HG03520 (cell line): ENCODE results near the gene PLK5.
"Not testable (repeated sequence)": the region's sequence is repeated elsewhere in the genome, so short reads cannot be mapped to it uniquely, and the experiment has no call there.

Experiments used
- ATAC-seq: cut with Tn5 transposase; IDR thresholded peaks from one replicate; pipeline ENCODE4 v1.9.1; 2021; ENCODE audit warnings: mild to moderate bottlenecking, moderate library complexity; ENCODE audit not compliant: unreplicated experiment

PLK5 gene

DNA sequence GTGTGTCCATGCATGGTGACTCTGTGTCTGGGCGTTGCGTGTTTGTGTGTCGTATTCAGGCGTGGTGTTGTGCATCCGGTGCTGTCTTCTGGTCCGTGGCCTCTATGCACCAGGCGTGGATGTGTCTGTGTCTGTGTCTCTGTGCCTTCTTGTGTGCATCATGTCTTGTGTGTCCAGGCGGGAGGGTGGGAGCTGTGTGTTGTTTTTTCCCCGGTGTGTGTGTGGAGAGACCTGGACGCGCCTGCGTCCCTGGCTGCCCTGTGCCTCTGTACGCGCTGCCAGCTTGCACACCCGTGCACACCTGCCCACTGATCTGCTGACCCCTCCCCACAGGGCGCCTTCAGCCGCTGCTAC is 1.1 kb downstream of the PLK5 start:
- ATAC-seq, result no peak

DNA sequence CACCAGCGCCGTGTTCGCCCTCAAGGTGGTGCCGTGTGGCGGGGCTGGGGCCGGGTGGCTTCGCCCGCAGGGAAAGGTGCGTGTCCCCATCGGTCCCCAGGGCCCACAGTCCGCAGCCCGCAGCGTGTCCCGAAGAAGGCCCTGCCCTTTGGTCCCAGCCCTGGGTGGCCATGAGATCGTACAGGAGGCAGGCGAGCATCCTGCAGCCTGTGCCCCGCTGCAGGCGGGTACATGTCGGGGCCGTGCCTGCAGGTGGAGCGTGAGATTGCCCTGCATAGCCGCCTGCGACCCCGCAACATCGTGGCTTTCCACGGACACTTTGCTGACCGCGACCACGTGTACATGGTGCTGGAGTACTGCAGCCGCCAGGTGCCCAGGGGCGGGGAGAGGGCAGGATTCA is 1.5 kb downstream of the PLK5 start:
- ATAC-seq, result no peak

DNA sequence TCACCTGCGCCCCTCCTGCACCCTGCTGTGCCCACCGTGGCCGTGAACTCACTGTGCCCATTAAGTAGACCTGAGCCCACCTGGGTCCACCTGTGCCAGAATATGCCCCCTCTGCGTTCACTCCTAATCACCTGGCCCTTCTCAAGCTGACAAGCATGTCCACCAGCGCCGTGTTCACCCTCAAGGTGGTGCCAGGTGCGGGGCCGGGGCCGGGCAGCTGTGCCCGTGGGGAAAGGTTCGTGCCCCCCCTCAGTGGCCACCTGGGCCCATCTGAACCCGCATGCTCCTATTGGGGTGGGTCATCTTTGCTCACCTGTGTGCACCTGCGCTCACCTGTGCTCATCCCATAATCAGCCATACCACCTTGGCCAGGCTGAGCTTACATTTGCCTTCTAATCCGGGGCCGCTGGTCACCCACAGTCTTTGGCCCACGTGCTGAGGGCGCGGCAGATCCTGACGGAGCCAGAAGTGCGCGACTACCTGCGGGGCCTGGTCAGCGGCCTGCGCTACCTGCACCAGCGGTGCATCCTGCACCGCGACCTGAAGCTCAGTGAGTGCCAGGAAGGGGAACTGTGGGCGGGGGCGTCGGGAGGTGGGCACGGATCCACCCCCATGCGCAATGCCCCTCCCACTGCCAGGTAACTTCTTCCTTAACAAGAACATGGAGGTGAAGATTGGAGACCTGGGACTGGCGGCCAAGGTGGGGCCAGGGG is 2.3 kb downstream of the PLK5 start:
- ATAC-seq, result no peak

DNA sequence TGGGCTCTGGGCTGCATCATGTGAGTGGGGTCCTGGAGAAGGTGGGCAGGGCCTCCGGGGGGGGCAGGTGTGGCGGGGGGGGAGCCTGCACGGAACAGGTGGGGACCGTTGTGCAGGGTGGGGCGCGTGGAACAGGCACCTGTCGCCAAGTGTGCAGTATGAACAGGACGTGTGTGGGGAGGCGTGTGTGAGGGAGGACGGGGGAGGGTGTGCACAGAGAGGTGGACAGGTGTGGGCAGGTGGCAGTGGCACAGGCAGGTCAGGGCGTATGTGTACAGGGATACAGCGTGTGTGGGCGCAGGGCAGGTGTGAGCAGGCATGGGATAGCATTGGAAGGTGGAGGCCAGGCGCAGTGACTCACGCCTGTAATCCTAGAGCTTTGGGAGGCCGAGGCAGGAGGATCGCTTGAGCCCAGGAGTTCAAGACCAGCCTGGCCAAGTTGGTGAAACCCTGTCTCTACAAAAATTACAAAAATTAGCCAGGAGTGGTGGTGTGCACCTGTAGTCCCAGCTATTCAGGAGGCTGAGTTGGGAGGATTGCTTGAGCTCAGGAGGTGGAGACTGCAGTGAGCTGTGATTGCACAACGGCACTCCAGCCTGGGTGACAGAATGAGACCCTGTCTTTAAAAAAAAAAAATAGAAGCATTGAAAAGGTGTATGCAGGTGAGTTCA is 3.2 kb downstream of the PLK5 start:
- ATAC-seq, result no peak

DNA sequence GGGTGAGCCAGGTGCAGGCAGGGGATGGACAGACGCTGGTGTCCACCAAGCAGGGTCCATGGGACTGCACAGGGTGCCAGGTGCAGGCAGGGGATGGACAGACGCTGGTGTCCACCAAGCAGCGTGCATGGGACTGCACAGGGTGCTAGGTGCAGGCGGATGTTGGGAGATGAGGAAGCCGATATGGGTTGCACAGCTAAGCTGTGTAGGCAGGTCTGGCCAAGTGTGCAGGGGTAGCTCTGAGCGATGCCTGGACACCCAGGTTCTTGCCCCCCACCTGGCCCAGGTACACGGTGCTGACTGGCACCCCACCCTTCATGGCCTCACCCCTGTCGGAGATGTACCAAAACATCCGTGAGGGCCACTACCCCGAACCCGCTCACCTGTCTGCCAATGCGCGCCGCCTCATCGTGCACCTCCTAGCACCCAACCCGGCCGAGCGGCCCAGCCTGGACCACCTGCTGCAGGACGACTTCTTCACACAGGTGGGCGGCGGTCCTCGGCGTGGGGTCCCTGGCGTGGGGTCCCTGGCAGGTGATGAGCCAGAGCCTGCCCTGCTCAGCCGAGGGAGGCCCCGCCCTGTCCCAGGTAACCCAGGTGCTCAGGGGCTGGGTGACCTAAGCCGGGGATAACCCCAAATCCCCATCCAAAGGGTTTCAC is 3.9 kb downstream of the PLK5 start:
- no peak for ATAC-seq

DNA sequence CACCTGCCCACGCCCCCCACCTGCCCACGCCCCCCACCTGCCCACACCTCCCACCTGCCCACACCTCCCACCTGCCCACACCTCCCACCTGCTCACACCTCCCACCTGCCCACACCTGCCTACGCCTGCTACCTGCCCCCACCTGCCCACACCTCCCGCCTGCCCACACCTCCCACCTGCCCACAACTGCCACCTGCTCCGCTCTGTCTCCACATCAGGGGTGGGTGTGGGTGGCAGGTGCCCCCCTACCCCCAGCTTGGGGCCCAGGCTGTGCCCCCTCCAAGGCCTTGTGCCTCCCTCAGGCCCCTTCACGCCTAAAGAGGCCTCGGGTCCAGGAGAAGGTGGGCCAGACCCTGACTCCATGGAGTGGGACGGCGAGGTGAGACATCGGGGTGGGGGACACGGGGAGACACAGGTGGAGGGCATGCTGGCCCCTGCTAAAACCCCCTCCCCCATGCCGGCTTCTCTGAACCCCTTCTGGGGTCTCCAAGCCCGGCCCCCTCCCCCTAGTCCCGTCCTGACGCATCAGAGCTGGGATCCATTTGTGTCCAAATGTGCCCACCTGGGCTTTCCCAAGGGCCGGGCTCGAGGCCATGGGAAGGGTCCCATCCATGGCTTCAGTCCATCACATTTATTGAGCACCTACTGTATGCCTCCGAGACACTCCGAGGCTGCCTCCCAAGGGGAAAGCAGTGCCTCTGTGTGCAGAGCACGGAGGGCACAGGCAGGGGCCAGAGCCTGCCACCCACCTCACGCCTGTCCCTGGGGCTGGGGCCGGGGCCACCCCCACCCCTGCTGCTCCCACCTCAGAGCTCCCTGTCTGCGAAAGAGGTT is 4.9 kb downstream of the PLK5 start:
- ATAC-seq, result no peak

DNA sequence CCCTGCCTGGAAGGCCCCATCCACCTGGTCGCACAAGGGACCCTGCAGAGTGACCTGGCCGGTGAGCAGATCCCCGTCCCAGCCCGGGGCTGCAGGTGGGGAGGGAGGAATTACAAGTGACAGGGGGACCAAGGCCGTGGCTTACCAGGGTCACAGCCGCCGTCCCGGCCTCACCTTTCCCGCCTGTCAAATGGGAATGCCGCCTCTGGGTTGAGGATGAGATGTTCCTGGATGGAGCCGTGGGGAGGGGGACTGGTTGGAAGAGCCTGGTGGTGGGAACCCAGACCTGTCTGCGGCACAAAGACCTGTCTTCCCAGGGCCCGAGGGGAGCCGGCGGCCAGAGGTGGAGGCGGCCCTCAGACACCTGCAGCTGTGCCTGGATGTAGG is 5.5 kb downstream of the PLK5 start:
- no peak for ATAC-seq

DNA sequence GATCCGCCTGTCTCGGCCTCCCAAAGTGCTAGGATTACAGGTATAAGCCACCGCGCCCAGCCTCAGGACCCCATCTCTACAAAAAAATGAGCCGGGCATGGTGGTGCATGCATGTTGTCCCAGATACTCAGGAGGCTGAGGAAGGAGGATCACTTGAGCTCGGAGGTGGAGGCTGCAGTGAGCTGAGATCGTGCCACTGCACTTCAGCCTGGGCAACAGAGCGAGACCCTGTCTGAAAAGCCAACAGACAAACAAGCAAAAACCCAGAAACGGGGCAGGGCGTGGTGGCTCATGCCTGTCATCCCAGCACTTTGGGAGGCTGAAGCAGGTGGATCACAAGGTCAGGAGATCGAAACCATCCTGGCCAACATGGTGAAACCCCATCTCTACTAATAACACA is 7.0 kb downstream of the PLK5 start:
- ATAC-seq, result not testable (repeated sequence)

DNA sequence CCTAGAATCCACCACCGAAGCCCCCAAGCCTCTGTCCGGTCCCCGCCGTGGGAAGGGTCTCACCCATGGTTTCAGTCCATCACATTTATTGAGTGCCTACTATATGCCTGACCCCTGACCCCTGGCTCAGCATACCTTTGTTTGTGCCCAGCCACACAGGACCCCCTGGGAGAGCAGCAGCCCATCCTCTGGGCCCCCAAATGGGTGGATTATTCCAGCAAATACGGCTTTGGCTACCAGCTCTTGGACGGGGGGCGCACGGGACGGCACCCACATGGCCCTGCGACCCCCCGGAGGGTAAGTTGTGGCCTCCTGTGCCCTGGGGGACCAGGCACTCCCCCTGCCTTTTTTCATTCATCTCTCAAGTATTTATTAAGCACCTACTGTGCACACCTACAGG is 7.7 kb downstream of the PLK5 start:
- no peak for ATAC-seq

DNA sequence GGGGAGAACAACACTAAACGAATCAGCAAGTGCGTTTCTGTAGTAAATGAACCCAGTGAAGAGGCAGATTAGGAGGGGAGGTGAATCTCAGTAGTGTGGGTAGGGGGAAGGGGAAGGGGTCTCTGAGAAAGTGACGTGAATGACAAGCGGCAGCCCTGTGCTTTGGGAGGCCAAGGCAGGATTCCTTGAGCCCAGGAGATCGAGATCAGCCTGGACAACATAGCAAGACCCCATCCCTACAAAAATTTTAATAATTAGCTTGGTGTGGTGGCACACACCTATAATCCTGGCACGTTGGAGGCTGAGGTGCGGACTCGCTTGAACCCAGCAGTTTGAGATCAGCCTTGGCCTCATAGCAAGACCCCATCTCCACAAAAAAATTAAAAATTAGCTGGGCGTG is 8.1 kb downstream of the PLK5 start:
- no peak for ATAC-seq

DNA sequence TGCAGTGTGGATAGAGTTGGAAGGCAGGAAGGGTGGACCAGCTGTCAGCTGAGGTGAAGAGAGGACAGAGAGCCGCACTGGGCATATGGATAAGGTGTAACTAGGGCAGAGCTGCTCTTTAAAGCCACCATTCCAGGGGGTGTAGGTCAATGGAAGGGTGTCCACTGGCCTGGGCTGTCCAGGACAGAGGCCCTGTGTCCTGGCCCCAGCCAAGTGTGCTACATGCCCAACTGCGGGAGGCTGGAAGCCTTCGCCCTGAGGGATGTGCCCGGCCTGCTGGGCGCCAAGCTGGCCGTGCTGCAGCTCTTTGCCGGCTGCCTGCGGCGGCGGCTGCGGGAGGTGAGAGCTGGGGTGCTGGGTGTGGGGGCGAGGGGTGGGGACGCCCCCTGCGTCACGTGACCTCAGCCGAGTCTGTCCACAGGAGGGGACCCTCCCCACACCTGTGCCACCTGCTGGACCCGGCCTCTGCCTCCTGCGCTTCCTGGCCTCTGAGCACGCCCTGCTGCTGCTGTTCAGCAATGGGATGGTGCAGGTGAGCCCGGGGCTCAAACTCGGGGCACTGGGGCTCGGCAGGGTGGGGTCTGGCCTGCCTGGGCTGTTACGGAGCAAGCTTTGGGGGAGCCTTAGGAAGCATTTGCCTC is 9.8 kb downstream of the PLK5 start:
- ATAC-seq, result no peak

DNA sequence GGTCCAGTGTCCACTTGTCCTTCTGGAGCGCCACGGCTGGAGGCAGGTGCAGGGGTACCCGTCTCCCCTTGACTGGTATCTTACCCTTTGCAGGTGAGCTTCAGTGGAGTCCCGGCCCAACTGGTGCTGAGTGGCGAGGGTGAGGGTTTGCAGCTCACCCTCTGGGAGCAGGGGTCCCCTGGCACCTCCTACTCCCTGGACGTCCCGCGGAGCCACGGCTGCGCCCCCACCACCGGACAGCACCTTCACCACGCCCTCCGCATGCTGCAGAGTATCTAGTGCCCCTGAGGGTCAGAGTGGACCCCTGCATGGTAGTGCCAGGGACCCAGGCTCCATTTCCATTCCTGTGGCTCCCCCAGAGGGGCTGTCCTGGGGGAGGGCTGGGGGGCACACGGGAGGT is 11.1 kb downstream of the PLK5 start:
- ATAC-seq, result no peak

DNA sequence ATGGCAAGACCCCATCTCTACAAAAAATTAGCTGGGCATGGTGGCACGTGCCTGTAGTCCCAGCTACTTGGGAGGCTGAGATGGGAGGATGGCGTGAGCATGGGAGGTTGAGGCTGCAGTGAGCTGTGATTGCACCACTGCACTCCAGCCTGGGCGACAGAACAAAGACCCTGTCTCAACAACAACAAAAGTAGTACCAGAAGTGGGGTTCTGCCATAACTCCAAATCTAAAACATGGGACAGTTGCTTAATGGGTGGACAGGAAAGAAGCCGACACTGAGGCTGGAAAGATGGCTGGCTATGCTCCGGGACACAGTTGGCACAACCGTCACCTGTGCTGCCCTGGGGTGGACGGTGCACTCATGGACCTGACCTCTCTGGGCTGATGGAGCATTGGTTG is 11.8 kb downstream of the PLK5 start:
- not testable (repeated sequence) for ATAC-seq

DNA sequence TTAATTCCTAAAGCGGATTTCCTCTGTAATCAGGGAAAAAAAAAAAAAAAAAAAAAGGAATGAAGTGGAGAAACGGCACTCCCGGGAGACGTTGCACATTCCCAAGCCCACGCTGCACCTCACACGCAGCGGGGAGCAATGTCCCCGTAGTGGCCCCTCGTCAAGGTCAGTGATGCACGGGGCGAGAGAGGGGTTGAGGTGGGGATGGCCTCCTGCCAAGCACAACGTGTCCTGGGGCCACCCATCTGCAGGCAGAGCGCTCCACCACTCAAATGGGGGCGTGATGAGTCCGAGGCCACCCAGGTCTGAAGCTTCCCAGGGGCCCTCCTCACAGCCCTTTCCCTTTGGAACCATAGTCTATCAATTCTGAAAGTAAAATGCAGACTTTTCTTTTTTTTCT is 15.1 kb downstream of the PLK5 start:
- no peak for ATAC-seq

DNA sequence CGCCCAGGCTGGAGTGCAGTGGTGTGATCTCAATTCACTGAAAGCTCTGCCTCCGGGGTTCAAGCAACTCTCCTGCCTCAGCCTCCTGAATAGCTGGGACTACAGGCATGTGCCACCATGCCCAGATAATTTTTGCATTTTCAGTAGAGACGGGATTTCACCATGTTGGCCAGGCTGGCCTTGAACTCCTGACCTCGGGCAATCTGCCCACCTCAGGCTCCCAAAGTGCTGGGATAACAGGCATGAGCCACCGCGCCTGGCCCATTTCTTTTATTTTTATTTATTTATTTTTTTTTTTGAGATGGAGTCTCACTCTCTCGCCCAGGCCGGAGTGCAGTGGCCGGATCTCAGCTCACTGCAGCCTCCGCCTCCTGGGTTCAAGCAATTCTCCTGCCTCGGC is 15.9 kb downstream of the PLK5 start:
- not testable (repeated sequence) for ATAC-seq

DNA sequence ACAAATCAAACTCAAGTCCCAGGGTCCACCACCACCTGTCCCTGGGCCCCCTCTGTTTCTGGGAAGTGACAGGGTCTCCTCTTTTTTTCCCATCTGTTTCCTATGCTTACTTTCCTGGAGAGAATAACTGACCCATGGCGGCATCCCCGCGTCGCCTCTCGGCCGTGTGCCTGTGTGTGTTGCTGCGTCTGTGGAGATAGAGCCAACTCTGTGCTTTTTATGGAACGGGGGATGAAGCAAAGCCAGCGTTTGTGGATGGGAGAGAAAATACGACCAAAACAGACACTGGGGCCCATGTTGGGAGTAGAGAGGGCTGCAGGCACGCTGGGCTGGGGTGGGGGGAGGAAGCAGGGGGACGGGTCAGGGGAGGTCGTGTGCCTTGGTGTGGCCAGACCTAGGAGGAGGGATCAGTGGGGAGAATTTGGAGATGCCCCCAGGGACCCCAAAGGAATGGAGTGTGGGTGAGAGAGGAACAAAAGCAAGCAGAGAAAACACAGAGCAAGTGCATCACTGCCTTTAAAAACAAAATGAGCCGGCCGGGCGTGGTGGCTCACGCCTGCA is 16.6 kb downstream of the PLK5 start:
- no peak for ATAC-seq

DNA sequence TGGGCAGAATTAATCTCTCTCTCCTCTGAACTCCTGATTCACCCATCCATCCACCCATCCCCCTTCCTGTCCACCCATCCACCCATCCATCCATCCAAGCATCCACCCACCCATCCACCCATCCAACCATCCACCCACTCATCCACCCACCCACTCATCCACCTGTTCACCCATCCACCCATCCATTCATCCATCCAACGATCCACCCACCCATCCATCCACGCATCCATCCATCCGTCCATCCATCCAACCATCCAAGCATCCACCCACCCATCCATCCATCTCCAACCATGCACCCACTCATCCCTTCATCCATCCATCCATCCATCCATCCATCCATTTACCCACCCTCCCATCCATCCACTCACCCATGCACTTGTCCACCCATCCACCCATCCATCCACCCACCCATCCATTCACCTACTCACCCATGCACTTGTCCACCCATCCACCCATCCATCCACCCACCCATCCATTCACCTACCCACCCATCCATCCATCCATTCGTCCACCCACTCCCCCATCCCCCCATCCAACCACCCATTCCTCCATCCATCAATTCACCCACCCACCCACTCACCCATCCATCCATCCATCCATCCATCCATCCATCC is 25.6 kb downstream of the PLK5 start:
- ATAC-seq, result no peak

DNA sequence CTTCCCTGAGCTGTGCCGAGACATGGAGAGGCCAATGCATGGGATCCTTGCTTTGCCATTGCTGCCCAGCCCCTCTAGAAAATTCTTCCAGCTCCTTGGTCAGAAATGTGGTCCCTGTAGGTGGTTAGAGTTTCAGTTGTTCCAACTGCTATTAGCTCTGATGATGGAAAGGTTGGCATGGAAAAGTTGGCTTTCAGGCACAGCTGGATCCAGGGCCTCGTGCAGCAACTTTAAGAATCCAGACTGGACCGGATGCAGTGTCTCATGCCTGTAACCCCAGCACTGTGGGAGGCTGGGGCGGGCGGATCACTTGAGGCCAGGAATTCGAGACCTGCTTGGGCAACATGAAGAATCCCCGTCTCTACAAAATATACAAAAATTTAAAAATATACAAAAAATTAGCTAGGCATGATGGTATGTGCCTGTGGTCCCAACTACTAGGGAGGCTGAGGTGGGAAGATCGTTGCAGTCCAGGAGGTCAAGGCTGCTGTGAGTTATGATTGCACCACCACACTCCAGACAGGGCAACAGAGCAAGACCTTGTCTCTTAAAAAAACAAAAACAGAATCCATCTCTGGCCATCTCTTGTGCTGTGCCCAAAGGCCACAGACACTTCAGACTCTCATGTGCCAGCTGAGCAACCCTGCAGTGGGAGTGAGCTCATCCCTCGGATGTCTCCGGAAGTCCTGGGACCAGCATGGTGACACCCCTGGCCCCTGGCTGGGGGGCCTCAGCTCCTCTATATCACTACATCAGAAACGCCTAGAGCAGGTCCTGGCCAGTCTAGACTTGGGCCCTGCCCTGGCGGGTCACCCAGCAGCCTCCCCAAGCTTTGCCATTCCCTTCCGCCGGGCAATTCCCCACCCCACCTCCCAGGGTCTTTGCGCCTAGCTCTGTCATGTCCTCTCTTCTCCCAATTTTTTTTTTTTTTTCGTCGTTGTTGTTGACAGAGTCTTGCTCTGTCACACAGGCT is 27.5 kb downstream of the PLK5 start:
- no peak for ATAC-seq

DNA sequence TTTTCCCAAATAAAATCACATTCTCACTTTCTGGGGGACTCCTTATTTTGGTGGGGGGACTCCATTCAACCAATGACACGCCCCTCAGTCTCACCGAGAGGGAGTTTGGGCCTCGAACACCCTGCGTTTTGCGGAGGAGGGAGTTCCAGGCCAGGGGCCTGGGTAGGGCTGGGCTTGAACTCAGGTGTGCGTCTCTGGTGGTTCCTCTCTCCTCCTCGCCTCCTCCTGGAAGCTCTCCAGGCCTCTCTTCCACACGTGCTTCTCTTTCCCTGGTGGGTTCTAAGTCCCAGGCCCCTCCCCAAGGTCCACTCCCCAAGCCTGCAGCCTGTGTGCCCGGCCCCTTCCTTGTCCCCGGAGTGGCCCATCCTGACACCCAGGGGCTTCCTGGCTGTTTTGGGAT is 29.5 kb downstream of the PLK5 start:
- ATAC-seq, result no peak
